ENCODE results near the gene SGK1.
"Not testable (repeated sequence)": the region's sequence is repeated elsewhere in the genome, so short reads cannot be mapped to it uniquely, and the experiment has no call there.

SGK1 gene

DNA sequence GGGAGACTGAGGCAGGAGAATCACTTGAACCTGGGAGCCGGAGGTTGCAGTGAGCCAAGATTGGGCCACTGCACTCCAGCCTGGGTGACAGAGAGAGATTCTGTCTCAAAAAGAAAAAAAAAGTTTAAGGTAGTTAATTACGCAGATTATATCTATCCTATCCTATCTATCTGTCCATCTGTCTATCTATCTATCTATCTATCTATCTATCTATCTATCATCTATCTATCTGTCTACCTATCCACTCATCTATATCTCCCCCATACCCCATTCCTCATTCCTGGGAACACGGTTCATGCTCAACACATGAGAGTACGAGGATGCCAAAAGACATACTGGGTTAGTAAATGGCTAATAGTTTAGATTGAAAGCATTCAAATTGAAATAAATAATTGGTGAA is 8.3 kb upstream of the SGK1 start:
- not testable (repeated sequence) for DNase-seq

DNA sequence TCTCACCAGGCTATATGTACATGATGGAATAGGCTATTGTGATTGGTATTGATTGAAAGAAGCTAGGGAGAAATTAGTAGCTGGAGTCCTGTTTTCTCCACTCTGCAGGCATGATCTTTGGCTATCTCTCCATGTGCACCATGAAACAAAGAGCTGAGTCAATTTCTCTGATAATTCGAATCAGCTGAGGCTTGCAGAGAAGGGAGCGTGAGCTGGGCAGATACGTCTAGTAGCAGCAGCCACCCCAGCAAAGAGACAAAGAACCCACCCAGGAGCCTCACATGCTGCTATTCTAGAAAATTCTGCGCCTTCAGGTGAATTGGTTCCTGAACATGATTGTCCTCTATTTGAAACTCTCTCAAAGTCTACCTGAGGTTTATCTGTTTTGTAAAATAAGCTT is 6.9 kb upstream of the SGK1 start:
- no peak for DNase-seq

- no peak for DNase-seq
Measured at GRCh38 chr6:134324141-134324540, 6.2 kb upstream of the SGK1 start.

GRCh38 chr6:134323698-134324097 is 5.8 kb upstream of the SGK1 start:
- no peak for DNase-seq

GRCh38 chr6:134323294-134323693 is 5.4 kb upstream of the SGK1 start:
- no peak for DNase-seq

DNA sequence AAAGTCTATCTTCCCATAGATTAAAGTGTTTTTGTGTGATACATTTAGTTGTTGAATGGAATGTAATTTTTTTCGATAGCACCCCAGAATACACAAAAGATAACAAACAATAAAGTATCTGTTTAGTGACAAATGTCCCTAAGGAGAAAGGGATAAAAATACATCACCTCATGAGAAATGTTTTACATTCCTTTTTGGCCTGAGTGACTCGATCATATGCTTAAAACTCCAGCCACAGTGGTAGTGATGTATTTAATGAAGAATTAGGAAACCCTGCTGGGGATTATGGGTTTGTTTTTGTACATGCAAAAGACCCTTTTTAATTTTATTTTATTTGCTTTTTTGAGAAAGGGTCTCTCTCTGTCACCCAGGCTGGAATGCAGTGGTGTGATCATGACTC is 4.3 kb upstream of the SGK1 start:
- no peak for DNase-seq

DNA sequence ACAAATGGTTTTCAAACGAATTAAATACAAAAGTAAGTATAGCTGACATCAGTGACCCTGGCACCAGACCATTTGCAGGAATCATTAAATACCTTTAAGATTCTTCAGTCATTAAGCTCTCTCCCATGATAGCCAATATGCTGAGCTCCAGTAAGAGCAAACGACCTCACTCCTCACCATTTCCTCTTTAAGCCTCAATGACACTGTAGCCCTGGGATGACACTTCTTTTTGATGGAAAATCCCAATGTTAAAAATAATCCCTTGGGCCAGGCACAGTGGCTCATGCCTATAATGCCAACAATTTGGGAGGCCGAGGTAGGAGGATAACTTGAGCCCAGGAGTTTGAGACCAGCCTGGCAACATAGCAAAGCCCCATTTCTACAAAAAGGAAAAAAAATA is 3.3 kb upstream of the SGK1 start:
- no peak for DNase-seq

DNA sequence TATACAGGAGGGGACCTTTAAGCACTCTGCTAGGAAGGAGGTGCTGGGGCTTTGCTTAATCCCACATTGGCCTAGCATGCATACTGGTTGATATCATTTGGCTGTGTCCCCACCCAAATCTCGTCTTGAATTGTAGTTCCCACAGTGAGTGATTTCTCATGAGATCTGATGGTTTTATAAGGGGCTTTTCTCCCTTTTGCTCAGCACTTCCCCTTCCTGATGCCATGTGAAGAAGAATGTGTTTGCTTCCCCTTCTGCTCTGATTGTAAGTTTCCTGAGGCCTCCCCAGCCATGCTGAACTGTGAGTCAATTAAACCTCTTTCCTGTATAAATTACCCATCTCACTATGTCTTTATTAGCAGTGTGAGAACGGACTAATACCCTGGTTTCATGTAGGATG is 1.8 kb upstream of the SGK1 start:
- DNase-seq, result not testable (repeated sequence)

DNA sequence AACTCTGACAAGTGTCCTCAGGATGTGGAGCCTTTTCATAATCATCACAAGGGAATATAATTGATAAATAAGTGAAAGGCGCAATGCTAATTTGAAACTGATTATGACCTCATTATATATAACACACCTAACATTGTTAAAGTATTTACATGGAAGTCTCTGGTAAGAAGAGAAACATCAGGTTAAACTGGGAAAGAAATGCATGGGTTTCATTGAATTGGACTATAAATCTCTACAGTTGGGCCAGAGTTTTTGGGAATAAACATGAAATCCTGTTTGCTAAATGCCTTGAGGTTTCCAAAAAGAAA is 1.0 kb upstream of the SGK1 start:
- DNase-seq, result no peak

DNA sequence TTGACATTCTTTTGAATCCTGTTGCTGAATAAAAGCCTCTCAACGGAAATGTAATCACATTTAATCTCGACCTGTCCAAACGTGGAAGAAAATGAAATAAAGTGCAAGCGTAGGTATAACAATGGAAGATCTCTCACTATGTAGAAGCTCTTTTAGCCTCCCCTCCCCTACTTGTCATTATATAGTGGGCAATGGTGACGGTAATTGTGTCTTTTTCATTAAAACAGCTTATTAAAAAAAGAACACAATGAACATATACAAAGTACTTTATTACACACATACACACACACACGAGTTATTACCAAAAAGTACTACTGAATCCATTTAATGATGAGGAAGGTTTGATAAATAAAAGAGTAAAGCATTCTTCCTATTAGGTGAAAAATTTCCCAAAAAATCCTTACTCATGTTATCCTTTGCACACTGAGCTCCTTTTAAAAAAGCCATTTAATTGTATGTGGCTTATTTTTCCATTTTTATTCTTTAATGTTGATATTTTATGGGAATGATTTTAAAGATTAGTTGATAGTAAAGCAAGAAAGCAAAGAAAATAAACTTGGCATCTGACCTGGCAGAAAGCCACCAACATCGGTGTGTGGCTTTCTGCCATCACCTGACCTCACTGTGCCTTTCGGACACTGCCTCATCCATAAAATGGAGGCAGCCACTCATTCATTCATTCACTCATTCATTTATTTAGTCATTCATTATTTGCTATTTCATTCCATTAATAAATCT is 493 bp upstream of the SGK1 start:
- DNase-seq, result no peak

GRCh38 chr6:134316733-134317431 is 1.0 kb downstream of the SGK1 start:
- no peak for DNase-seq

DNA sequence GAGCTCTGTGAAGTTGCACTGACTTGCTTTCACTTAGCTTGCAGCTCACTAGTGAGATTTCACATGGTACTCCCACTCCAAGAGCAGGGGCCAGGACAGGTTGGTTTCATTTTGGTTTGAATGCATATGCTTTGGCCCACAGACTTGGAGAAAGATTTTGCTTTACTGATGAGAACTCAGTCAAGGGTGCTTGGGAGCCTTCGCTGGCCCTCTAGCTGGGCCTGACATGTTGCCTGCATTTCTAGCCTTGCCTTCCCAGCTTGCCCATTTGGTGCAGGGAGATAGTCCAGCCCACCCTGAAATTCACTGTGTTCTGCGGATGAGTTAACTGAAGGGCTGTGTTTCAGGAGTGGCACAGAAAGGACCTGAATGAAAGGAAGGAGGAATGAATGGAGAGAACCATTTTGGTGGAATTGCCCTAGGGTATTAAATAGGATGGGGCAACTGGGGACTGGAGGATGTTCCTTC is 1.9 kb downstream of the SGK1 start:
- DNase-seq, result no peak

DNA sequence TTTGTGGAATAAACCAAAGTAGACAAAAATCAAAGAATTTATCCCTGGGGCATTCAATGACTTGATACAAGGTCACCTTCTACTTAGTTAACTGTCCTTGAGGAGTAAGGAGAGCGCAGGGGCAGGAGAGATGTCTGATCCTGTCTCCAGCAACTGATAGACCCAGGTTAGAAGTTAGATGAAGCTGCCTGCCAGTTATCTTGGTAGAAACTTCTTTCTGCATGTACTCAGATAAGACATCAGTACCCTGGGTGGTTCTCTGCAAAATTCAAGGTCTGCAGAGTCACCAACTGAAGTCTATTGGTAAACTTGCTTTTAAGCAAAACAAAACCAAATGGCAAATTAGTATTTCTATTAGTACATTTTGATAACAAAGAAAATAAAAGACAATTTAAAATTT is 2.7 kb downstream of the SGK1 start:
- no peak for DNase-seq

GRCh38 chr6:134314006-134314821 is 3.7 kb downstream of the SGK1 start:
- DNase-seq, result no peak

GRCh38 chr6:134312038-134312660 is 5.8 kb downstream of the SGK1 start:
- no peak for DNase-seq

- DNase-seq, result no peak
Measured at GRCh38 chr6:134310817-134311216, 7.1 kb downstream of the SGK1 start.

DNA sequence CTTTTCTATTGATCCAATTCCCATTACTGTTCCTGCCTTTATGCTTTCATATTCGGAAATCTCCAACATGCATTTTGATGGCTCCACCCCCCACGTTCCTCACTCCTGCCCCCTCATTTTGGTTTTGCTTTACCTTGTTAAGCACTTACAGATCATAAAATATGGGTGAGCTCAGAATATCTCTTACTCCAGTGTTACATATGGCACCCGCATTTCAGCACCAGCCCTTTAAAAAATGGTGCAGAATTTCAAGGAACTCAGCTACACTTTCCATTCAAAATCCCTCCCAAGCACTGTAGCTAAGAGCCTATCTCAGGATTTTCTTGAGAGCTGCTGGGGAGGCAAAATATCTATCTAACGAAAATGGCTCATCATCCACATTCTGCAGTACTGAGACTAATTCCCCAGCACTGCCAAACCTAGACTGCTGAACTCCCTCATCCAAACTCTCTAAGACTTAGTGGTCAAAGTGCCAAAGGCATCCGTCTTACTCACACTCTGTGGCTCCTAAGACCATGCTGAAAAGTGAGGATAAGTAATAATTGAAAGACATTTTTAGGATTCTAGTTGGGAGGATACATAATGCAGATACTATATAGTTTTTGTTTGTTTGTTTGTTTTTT is 7.8 kb downstream of the SGK1 start:
- peak; percentile 60 for DNase-seq

- no peak for DNase-seq
Measured at GRCh38 chr6:134309227-134309626, 8.7 kb downstream of the SGK1 start.

GRCh38 chr6:134308800-134309199 is 9.1 kb downstream of the SGK1 start:
- DNase-seq, result no peak

DNA sequence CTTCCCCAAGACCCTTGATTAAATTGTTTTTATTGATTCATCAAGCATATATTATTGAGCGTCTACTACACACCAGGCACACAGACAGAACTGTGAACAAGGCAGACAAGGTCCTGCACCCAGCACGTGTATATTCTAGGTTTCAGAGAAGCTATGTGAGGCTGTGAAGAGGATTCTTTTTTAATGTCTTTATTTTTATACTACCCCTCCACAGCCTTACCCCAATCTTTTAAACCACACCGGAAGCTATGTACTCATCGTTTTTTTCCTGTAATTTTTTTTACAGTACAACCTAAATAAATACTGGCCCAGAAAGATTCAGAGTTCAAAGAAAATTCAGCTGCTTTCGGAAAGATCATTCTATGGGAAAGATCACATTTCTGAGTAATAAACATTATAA is 10.0 kb downstream of the SGK1 start:
- DNase-seq, result no peak

GRCh38 chr6:134307075-134307474 is 10.8 kb downstream of the SGK1 start:
- DNase-seq, result no peak

DNA sequence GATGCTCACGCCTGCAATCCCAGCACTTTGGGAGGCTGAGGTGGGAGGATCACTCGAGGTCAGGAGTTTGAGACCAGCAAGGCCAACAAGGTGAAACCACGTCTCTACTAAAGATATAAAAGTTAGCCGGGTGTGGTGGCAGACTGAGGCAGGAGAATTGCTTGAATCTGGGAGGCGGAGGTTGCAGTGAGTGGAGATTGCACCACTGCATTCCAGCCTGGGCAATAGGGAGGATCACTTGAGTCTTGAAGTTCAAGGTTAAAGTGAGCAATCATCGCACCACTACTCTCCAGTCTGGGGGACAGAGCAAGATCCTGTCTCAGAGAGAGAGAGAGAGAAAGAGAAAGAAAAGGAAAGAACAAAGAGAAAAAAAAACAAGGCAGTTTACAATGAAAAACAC is 13.5 kb downstream of the SGK1 start:
- peak; percentile 49 for DNase-seq

- DNase-seq, result no peak
Measured at GRCh38 chr6:134303891-134304290, 14.0 kb downstream of the SGK1 start.

Data from NCI-H226 (cell line).